HCT116 (cell line): ENCODE results near the gene PTGS1. TPM values are rescaled to one million over a fixed set of nuclear protein-coding genes. Genes with fewer than 3 reads are reported as not detected.

Experiments
- ATAC-seq: fragments of 200-7000 bp; cut with Tn5 transposase; 2 replicates; pipeline ENCODE4 v1.9.1; 2020; ENCODE audit warnings: mild to moderate bottlenecking, moderate library complexity
- BruUV-seq: library from RNA; stranded (reverse); fragments of 400-500 nt; replicated peaks from 2 replicates; lab custom pipeline; 2021; lab: Mats Ljungman, UMichigan
- CTCF ChIA-PET: fragments of 300-600 bp; sonication (Branson Sonifier 250); formaldehyde crosslinking; loops from one replicate; lab custom pipeline; 2021; ENCODE audit warnings: antibody characterized with exemption; lab: Charles Lee
- POLR2A ChIA-PET: fragments of 300-600, 350-600 bp; sonication (Branson Sonifier 250); formaldehyde crosslinking; loops from one replicate; lab custom pipeline; 2021; ENCODE audit warnings: antibody characterized with exemption; lab: Charles Lee
- RAD21 ChIA-PET, 2 experiments: fragments of 300-600 bp; sonication (Branson Sonifier 250); formaldehyde crosslinking; loops; one replicate each; lab custom pipeline; 2023; ENCODE audit warnings: low total read pairs in 2 of 2; ENCODE audit not compliant: uncharacterized antibody in 2 of 2, unreplicated experiment in 2 of 2, low non-redundant PET in 1 of 2; lab: Charles Lee
- DNase-seq: peaks from one replicate; pipeline ENCODE4 v3.0.0-alpha.2; 2010; ENCODE audit warnings: low read depth, low spot score
- H2AFZ ChIP-seq: fragments of 200-600 bp; shearing (Covaris generic), sonication (generic); 2 replicates; pipeline ENCODE4 v1.6.1; 2017; ENCODE audit warnings: low read depth, mixed run types, mixed read lengths, antibody characterized with exemption, low read length; ENCODE audit not compliant: poor library complexity, severe bottlenecking
- H3K27ac ChIP-seq: 2 replicates; pipeline ENCODE4 v1.5.1; 2012; ENCODE audit warnings: low read depth, low read length
- H3K27me3 ChIP-seq: fragments of 200-600 bp; sonication (generic); 2 replicates; pipeline ENCODE4 v1.6.1; 2016; ENCODE audit warnings: mixed run types, low read length, mixed read lengths; ENCODE audit not compliant: insufficient read depth
- H3K36me3 ChIP-seq, 2 experiments: fragments of 200-500 bp in 1 of 2; fragments of 200-600 bp in 1 of 2; sonication (Bioruptor generic) in 1 of 2; sonication (generic) in 1 of 2; 2 replicates each; pipeline versions ENCODE4 v1.5.1 to v1.6.1; 2014 to 2016; ENCODE audit warnings: low read length in 2 of 2, inconsistent platforms in 1 of 2, mixed read lengths in 1 of 2, mixed run types in 1 of 2; ENCODE audit not compliant: insufficient read depth in 2 of 2, control insufficient read depth in 1 of 2
- H3K4me1 ChIP-seq, 2 experiments: fragments of 200-600 bp in 1 of 2; sonication (generic) in 1 of 2; 2 replicates each; pipeline versions ENCODE4 v1.5.1 to v1.6.1; 2012 to 2017; ENCODE audit warnings: low read length in 2 of 2, inconsistent platforms in 1 of 2, mild to moderate bottlenecking in 1 of 2, mixed read lengths in 1 of 2, mixed run types in 1 of 2, moderate library complexity in 1 of 2; ENCODE audit not compliant: insufficient read depth in 2 of 2, control insufficient read depth in 1 of 2
- H3K4me2 ChIP-seq: fragments of 200-600 bp; sonication (generic); 2 replicates; pipeline ENCODE4 v1.6.1; 2017; ENCODE audit warnings: mixed run types, low read length, mixed read lengths
- H3K4me3 ChIP-seq, 2 experiments: fragments of 200-600 bp in 1 of 2; sonication (generic) in 1 of 2; replicated peaks in 1 of 2; 2 replicates each; pipeline ENCODE4 v1.5.1; 2011 to 2016; ENCODE audit warnings: low read length in 2 of 2, control low read depth in 1 of 2, low read depth in 1 of 2, mild to moderate bottlenecking in 1 of 2, mixed read lengths in 1 of 2, mixed run types in 1 of 2
- H3K79me2 ChIP-seq: fragments of 200-600 bp; sonication (generic); 2 replicates; pipeline ENCODE4 v1.6.1; 2017; ENCODE audit warnings: mild to moderate bottlenecking, mixed run types, low read length, moderate library complexity, mixed read lengths; ENCODE audit not compliant: insufficient read depth
- H3K9ac ChIP-seq: fragments of 200-600 bp; sonication (generic); 2 replicates; pipeline ENCODE4 v1.6.1; 2016; ENCODE audit warnings: low read length, mixed read lengths
- H3K9me2 ChIP-seq: fragments of 200-600 bp; sonication (generic), shearing (Covaris generic); 2 replicates; pipeline ENCODE4 v1.6.1; 2017; ENCODE audit warnings: mixed run types, mild to moderate bottlenecking, moderate library complexity; ENCODE audit not compliant: insufficient read depth
- H3K9me3 ChIP-seq, 2 experiments: fragments of 200-500 bp in 1 of 2; fragments of 200-600 bp in 1 of 2; sonication (Bioruptor generic) in 1 of 2; sonication (generic) in 1 of 2; 2 replicates each; pipeline ENCODE4 v1.6.1; 2014 to 2017; ENCODE audit warnings: low read length in 2 of 2, mixed read lengths in 2 of 2, inconsistent platforms in 1 of 2, low read depth in 1 of 2, mild to moderate bottlenecking in 1 of 2, mixed run types in 1 of 2, moderate library complexity in 1 of 2; ENCODE audit not compliant: control insufficient read depth in 1 of 2, insufficient read depth in 1 of 2
- H4K20me1 ChIP-seq: fragments of 200-600 bp; sonication (generic), shearing (Covaris generic); 2 replicates; pipeline ENCODE4 v1.6.1; 2017; ENCODE audit warnings: mixed run types, mild to moderate bottlenecking, moderate library complexity; ENCODE audit not compliant: insufficient read depth
- CEBPB ChIP-seq: IDR thresholded peaks from 2 replicates; pipeline ENCODE4 v1.6.1; 2012; ENCODE audit warnings: low read depth
- EGR1 ChIP-seq: IDR thresholded peaks from 2 replicates; pipeline ENCODE4 v1.6.1; 2012; ENCODE audit warnings: low read depth
- ELF1 ChIP-seq: IDR thresholded peaks from 2 replicates; pipeline ENCODE4 v1.6.1; 2012; ENCODE audit warnings: low read depth, borderline replicate concordance
- EZH2 ChIP-seq: fragments of 200-600 bp; sonication (generic); IDR thresholded peaks from 2 replicates; pipeline ENCODE4 v1.6.1; 2017; ENCODE audit warnings: antibody characterized with exemption, mixed run types
- FOSL1 ChIP-seq: IDR thresholded peaks from 2 replicates; pipeline ENCODE4 v1.6.1; 2012; ENCODE audit warnings: low read depth
- JUND ChIP-seq: IDR thresholded peaks from 2 replicates; pipeline ENCODE4 v1.6.1; 2012
- RAD21 ChIP-seq: IDR thresholded peaks from 2 replicates; pipeline ENCODE4 v1.6.1; 2012; ENCODE audit warnings: low read depth, mild to moderate bottlenecking
- SIN3A ChIP-seq: IDR thresholded peaks from 2 replicates; pipeline ENCODE4 v1.6.1; 2012; ENCODE audit warnings: low read depth
- SP1 ChIP-seq: IDR thresholded peaks from 2 replicates; pipeline ENCODE4 v1.6.1; 2012; ENCODE audit warnings: low read depth
- SRF ChIP-seq: IDR thresholded peaks from 2 replicates; pipeline ENCODE4 v1.6.1; 2012; ENCODE audit warnings: low read depth
- TCF7L2 ChIP-seq: IDR thresholded peaks from 2 replicates; pipeline ENCODE4 v1.7.0; 2011; ENCODE audit warnings: borderline replicate concordance, inconsistent platforms; ENCODE audit not compliant: insufficient read depth, insufficient read length; ENCODE audit errors: extremely low read depth
- YY1 ChIP-seq: IDR thresholded peaks from 2 replicates; pipeline ENCODE4 v1.6.1; 2011; ENCODE audit warnings: low read length, low read depth, moderate library complexity, mild to moderate bottlenecking; ENCODE audit not compliant: insufficient replicate concordance; ENCODE audit errors: extremely low read depth
- ZFX ChIP-seq: fragments of 450-650 bp; IDR thresholded peaks from 2 replicates; pipeline ENCODE4 v1.6.1; 2017
- ZNF274 ChIP-seq: fragments of 200-500 bp; sonication (Bioruptor generic); IDR thresholded peaks from 2 replicates; pipeline ENCODE4 v1.6.1; 2014; ENCODE audit warnings: mild to moderate bottlenecking, low read depth, low read length, inconsistent platforms
- intact Hi-C: fragments of 100-400 bp; cut with micrococcal nuclease; formaldehyde crosslinking; loops from 2 replicates; pipeline ENCODE4 v1.10.0; 2022
- total RNA-seq: library from RNA; stranded (reverse); gene quantifications from one replicate; pipeline ENCODE4 v1.2.1, GENCODE V29; 2021; ENCODE audit not compliant: unreplicated experiment
- TF ChIP-seq, protein P1 (sequence below): IDR thresholded peaks from 2 replicates; pipeline ENCODE4 v1.6.1; 2012
- TF ChIP-seq, protein P2 (sequence below), 3 experiments: fragments of 200-600 bp in 1 of 3; sonication (generic) in 1 of 3; IDR thresholded peaks in 2 of 3; conservative IDR thresholded peaks in 1 of 3; 2 replicates each; pipeline ENCODE4 v1.5.1; 2012 to 2017; ENCODE audit warnings: low read depth in 2 of 3, low read length in 2 of 3, antibody characterized with exemption in 1 of 3, borderline replicate concordance in 1 of 3, control low read depth in 1 of 3, mild to moderate bottlenecking in 1 of 3, mixed read lengths in 1 of 3, mixed run types in 1 of 3, moderate library complexity in 1 of 3; ENCODE audit not compliant: insufficient read depth in 1 of 3
- TF ChIP-seq, protein P3 (sequence below): IDR thresholded peaks from 2 replicates; pipeline ENCODE4 v1.6.1; 2011; ENCODE audit warnings: mild to moderate bottlenecking, low read length, moderate library complexity; ENCODE audit not compliant: insufficient replicate concordance; ENCODE audit errors: extremely low read depth
- TF ChIP-seq, protein P4 (sequence below): IDR thresholded peaks from 2 replicates; pipeline ENCODE4 v1.6.1; 2012
- TF ChIP-seq, protein P5 (sequence below): IDR thresholded peaks from 2 replicates; pipeline ENCODE4 v1.6.1; 2012; ENCODE audit warnings: low read depth

PTGS1 gene
- total RNA-seq, 1 experiment from 2014 or later, result 3.5 TPM

DNA sequence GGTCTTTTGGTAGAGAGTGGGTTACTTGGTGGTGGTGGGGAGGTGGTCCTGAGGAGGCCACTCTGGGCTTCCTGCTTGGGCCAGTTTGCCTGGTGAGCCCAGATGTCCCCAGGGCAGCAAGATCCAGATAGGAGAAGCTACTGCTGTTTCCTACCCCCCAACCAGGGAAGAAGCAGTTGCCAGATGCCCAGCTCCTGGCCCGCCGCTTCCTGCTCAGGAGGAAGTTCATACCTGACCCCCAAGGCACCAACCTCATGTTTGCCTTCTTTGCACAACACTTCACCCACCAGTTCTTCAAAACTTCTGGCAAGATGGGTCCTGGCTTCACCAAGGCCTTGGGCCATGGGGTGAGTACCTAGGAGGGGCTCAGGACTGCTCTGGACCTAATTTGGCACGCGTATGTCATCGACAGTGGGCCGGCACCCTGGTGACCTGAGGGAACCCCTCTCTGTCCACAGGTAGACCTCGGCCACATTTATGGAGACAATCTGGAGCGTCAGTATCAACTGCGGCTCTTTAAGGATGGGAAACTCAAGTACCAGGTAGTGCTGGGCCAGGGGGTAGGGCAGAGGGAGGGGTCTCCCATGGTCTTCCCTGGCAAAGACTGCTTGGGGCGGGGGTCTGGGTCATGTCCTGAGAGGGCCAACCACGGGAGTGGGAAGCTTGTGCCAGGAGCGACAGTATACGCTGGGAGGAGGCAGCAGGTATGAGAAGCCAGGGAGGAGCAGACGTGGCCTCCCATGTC lies 10.6 kb downstream of the PTGS1 start:
- H3K36me3 ChIP-seq, result no peaks in the 10 kb centered on the region

More for the DNA sequence above, 10.6 kb downstream of the PTGS1 start:
- CTCF ChIA-PET, result no interaction called here
- Histone ChIP-seq H3K9me3 (peaks cover 3 to 11% of the 10 kb centered on the region in 2 experiments; a peak in 2 of 4 replicates), H3K27ac (no peak overlapping the region), H3K4me2 (no peak overlapping the region), H3K4me3 (no peak overlapping the region), H4K20me1 (no peaks in the 10 kb centered on the region), H3K9me2 (no peaks in the 10 kb centered on the region), H3K79me2 (no peaks in the 10 kb centered on the region), H3K9ac (no peak overlapping the region), H2AFZ (no peak overlapping the region), H3K4me1 (peaks cover 6 to 20% of the 10 kb centered on the region in 2 experiments), H3K27me3 (no peaks in the 10 kb centered on the region)
- RAD21 ChIA-PET, result no interaction called here
- DNase-seq (no peak), ATAC-seq (no peak)
- BruUV-seq, result no TSS peak
- no peak for TF ChIP-seq RAD21
- TF ChIP-seq, protein P1, sequence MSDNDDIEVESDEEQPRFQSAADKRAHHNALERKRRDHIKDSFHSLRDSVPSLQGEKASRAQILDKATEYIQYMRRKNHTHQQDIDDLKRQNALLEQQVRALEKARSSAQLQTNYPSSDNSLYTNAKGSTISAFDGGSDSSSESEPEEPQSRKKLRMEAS, result no peak
- TF ChIP-seq, protein P2, sequence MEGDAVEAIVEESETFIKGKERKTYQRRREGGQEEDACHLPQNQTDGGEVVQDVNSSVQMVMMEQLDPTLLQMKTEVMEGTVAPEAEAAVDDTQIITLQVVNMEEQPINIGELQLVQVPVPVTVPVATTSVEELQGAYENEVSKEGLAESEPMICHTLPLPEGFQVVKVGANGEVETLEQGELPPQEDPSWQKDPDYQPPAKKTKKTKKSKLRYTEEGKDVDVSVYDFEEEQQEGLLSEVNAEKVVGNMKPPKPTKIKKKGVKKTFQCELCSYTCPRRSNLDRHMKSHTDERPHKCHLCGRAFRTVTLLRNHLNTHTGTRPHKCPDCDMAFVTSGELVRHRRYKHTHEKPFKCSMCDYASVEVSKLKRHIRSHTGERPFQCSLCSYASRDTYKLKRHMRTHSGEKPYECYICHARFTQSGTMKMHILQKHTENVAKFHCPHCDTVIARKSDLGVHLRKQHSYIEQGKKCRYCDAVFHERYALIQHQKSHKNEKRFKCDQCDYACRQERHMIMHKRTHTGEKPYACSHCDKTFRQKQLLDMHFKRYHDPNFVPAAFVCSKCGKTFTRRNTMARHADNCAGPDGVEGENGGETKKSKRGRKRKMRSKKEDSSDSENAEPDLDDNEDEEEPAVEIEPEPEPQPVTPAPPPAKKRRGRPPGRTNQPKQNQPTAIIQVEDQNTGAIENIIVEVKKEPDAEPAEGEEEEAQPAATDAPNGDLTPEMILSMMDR (IDR thresholded peaks at IDR 0.05 in 2 of 3, conservative IDR thresholded peaks at IDR 0.05 in 1 of 3; ENCODE audit: borderline replicate concordance in 1 of 3, insufficient read depth in 1 of 3, low read depth in 2 of 3, low read length in 2 of 3), result no peak
- no peak for TF ChIP-seq EZH2
- TF ChIP-seq ZFX, result no peak
- TF ChIP-seq SIN3A, result no peak
- TF ChIP-seq CEBPB, result no peak
- TF ChIP-seq EGR1, result no peak
- no peak for TF ChIP-seq FOSL1
- no peak for TF ChIP-seq SRF
- no peak for TF ChIP-seq ELF1
- no peak for TF ChIP-seq ZNF274
- no peak for TF ChIP-seq TCF7L2
- TF ChIP-seq, protein P3, sequence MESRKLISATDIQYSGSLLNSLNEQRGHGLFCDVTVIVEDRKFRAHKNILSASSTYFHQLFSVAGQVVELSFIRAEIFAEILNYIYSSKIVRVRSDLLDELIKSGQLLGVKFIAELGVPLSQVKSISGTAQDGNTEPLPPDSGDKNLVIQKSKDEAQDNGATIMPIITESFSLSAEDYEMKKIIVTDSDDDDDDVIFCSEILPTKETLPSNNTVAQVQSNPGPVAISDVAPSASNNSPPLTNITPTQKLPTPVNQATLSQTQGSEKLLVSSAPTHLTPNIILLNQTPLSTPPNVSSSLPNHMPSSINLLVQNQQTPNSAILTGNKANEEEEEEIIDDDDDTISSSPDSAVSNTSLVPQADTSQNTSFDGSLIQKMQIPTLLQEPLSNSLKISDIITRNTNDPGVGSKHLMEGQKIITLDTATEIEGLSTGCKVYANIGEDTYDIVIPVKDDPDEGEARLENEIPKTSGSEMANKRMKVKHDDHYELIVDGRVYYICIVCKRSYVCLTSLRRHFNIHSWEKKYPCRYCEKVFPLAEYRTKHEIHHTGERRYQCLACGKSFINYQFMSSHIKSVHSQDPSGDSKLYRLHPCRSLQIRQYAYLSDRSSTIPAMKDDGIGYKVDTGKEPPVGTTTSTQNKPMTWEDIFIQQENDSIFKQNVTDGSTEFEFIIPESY, result no peak
- no peak for TF ChIP-seq YY1
- TF ChIP-seq, protein P4, sequence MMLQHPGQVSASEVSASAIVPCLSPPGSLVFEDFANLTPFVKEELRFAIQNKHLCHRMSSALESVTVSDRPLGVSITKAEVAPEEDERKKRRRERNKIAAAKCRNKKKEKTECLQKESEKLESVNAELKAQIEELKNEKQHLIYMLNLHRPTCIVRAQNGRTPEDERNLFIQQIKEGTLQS, result no peak
- no peak for TF ChIP-seq JUND
- no peak for TF ChIP-seq SP1
- TF ChIP-seq, protein P5, sequence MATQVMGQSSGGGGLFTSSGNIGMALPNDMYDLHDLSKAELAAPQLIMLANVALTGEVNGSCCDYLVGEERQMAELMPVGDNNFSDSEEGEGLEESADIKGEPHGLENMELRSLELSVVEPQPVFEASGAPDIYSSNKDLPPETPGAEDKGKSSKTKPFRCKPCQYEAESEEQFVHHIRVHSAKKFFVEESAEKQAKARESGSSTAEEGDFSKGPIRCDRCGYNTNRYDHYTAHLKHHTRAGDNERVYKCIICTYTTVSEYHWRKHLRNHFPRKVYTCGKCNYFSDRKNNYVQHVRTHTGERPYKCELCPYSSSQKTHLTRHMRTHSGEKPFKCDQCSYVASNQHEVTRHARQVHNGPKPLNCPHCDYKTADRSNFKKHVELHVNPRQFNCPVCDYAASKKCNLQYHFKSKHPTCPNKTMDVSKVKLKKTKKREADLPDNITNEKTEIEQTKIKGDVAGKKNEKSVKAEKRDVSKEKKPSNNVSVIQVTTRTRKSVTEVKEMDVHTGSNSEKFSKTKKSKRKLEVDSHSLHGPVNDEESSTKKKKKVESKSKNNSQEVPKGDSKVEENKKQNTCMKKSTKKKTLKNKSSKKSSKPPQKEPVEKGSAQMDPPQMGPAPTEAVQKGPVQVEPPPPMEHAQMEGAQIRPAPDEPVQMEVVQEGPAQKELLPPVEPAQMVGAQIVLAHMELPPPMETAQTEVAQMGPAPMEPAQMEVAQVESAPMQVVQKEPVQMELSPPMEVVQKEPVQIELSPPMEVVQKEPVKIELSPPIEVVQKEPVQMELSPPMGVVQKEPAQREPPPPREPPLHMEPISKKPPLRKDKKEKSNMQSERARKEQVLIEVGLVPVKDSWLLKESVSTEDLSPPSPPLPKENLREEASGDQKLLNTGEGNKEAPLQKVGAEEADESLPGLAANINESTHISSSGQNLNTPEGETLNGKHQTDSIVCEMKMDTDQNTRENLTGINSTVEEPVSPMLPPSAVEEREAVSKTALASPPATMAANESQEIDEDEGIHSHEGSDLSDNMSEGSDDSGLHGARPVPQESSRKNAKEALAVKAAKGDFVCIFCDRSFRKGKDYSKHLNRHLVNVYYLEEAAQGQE, result no peak
- POLR2A ChIA-PET, result no interaction called here
- intact Hi-C loops, result no loop called here
